ENCODE data around the gene MZT1. TPM values are rescaled to one million over a fixed set of nuclear protein-coding genes. Genes with fewer than 3 reads are reported as not detected.

Gene MZT1
- total RNA-seq, 1 donor, result 8.3 TPM

DNA sequence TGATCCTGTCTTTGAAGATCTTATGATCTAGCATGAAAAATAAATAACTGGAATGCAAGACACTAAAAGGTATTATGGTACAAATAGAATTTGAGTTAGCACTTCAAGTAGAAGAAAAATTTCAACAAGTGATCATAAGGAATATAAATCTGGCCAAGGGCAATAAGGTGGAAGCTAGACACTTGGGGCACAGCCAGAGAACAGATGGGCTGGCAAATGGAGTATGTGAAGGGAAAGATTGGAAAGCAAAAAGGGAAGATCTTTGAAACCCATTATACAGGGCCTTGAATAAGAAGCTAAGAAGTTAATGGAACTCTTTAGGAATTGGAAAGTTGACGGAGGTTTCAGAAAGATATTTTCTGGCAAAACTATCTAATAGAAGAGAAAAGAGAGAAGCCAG lies 61.0 kb downstream of the MZT1 start:
- H3K36me3 ChIP-seq (ENCODE audit: insufficient read depth, low read length), result no peaks in the 10 kb centered on the region
- no peak for DNase-seq (ENCODE audit: insufficient read length, low spot score, missing footprints)
- H2AFZ ChIP-seq (ENCODE audit: low read length), result no peak overlapping the region
- H4K20me1 ChIP-seq (ENCODE audit: insufficient read depth, low read length), result no peaks in the 10 kb centered on the region
- no peaks in the 10 kb centered on the region for H3K9me3 ChIP-seq (ENCODE audit: low read depth, low read length)
- no peaks in the 10 kb centered on the region for H3K79me2 ChIP-seq (ENCODE audit: insufficient read depth, low read length)
- H3K4me1 ChIP-seq (ENCODE audit: insufficient read depth, low read length), result no peaks in the 10 kb centered on the region
- H3K4me3 ChIP-seq (ENCODE audit: insufficient read depth, low read length), result no peak overlapping the region
- TF ChIP-seq, protein P1, sequence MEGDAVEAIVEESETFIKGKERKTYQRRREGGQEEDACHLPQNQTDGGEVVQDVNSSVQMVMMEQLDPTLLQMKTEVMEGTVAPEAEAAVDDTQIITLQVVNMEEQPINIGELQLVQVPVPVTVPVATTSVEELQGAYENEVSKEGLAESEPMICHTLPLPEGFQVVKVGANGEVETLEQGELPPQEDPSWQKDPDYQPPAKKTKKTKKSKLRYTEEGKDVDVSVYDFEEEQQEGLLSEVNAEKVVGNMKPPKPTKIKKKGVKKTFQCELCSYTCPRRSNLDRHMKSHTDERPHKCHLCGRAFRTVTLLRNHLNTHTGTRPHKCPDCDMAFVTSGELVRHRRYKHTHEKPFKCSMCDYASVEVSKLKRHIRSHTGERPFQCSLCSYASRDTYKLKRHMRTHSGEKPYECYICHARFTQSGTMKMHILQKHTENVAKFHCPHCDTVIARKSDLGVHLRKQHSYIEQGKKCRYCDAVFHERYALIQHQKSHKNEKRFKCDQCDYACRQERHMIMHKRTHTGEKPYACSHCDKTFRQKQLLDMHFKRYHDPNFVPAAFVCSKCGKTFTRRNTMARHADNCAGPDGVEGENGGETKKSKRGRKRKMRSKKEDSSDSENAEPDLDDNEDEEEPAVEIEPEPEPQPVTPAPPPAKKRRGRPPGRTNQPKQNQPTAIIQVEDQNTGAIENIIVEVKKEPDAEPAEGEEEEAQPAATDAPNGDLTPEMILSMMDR (IDR thresholded peaks at IDR 0.05; ENCODE audit: extremely low read depth, low read depth, low read length), result no peak
- H3K4me2 ChIP-seq (ENCODE audit: insufficient read depth, low read length), result no peak overlapping the region
- H3K27me3 ChIP-seq (ENCODE audit: insufficient read depth, low read length), result no peaks in the 10 kb centered on the region
- H3K27ac ChIP-seq (ENCODE audit: low read depth, low read length), result no peak overlapping the region

DNA sequence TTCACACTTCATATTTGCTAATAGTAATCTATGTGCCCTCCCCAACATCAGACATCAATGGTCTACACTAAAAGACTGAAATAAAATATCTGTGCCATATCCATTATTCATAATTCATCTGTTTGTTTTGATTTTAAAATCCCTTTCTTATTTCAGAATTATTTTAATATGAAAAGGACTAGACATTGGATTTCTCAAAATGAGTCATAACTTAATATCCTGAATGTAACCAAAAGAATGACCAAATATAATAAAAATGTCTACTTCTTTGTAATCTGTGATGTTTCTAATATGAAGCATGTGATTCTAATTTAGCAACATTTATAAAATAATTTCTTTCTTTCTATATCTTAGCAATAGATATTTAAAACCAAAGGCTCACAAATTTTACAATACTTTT lies 64.9 kb downstream of the MZT1 start:
- no peaks in the 10 kb centered on the region for H3K4me1 ChIP-seq (ENCODE audit: insufficient read depth, low read length)
- no peak overlapping the region for H3K4me2 ChIP-seq (ENCODE audit: insufficient read depth, low read length)
- TF ChIP-seq, protein P1 (IDR thresholded peaks at IDR 0.05; ENCODE audit: extremely low read depth, low read depth, low read length), result no peak
- no peaks in the 10 kb centered on the region for H3K36me3 ChIP-seq (ENCODE audit: insufficient read depth, low read length)
- no peaks in the 10 kb centered on the region for H4K20me1 ChIP-seq (ENCODE audit: insufficient read depth, low read length)
- no peak overlapping the region for H3K4me3 ChIP-seq (ENCODE audit: insufficient read depth, low read length)
- no peak overlapping the region for H3K27ac ChIP-seq (ENCODE audit: low read depth, low read length)
- no peak for DNase-seq (ENCODE audit: insufficient read length, low spot score, missing footprints)
- no peaks in the 10 kb centered on the region for H3K27me3 ChIP-seq (ENCODE audit: insufficient read depth, low read length)
- H2AFZ ChIP-seq (ENCODE audit: low read length), result no peak overlapping the region
- no peaks in the 10 kb centered on the region for H3K9me3 ChIP-seq (ENCODE audit: low read depth, low read length)
- no peaks in the 10 kb centered on the region for H3K79me2 ChIP-seq (ENCODE audit: insufficient read depth, low read length)

Small RNA genes lying within 50 kb of the gene (small RNA-seq; reads per million reads assigned to genes)
- not detected for gene RNU6-80P

Other genes starting within 250 kb of the MZT1 start
- 3.8 and 4.3 TPM in 2 replicates for gene BORA, start 294 bp upstream of the MZT1 start, total RNA-seq
- gene DIS3, start 54.3 kb upstream of the MZT1 start, total RNA-seq, result 33.9 and 38.4 TPM in 2 replicates
- gene PIBF1, start 54.5 kb upstream of the MZT1 start, total RNA-seq, result 16.5 and 19.9 TPM in 2 replicates